ENCODE measurements around the gene FOXJ1.

Gene FOXJ1

DNA sequence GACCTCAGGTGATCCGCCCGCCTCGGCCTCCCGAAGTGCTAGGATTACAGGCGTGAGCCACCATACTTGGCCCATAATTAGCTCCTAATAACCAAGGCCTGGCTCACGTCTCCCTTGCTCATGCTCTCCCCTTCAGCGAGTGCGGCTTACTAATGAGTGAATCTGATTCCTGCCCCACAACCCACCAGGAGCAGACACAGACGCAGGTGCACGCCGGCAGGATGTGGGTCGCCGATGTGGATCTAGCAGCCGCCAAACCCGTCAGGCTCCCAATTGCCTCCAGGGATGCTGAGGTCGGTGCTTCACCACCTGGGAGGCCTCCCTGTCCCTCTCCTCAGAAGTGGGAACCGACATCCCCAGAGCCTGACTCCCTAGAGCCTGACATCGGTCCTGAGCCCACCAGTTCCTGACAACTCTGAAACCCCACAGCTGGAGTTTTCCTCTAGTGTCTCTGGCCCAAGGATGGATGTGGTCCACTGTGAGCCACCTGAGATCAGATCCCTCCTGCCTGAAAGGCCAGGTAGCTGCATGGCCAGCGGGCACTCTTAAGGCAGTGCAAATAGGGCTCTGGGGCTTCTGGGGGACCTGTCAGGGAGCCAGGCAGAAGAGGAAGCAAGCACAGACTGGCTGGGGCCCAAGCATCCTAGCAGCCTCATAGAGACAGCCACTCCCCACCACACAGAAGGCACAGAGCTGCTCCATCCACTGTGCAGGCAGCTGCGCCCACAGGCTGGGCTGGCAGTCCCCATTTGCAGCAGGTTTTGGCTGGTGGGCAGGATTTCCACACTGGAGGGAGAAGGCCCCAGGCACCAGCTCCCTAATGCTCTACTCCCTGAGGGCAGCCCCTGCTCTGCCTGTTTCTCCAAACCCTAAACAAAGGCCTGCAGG, 48.3 kb downstream of the FOXJ1 start:
- no peak for DNase-seq (ENCODE audit: low read depth in 1 of 2, low spot score in 1 of 2)

DNA sequence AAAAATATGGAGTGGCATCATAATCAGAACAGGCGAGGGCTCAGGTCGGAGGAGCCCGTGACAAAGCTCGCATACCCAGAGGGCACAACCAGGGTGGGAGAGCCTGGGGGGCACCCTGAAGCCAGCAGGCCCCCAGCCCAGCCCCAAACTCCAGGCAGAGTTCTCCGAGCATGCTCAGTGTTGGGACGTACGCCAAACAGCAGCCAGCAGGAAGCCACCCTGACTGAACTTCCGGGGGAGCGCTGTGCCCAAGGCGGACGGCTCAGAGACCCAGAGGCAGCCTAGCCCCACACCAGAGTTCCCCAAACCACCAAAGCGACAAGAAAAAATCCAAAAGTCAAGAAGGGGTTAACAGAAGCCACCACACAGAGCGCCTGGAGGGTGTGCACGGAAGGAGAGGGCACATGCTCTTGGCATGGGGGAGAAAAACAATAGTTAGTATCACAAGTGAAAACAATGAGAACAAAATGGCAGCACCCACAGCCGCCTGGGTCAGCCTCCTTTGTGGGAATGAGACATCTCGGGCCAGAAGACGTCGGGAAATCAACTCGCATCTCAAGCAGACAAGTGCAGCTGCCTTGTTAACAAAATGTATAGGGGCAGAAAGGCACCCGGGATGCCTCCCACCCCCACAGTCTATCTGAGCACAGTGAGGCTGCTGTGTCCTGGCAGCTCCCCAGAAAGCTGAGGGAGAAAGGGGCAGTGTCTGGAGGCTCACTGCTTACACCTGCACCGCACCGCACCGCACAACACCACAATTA, 49.3 kb downstream of the FOXJ1 start:
- no peak for DNase-seq (ENCODE audit: low read depth in 1 of 2, low spot score in 1 of 2)

DNA sequence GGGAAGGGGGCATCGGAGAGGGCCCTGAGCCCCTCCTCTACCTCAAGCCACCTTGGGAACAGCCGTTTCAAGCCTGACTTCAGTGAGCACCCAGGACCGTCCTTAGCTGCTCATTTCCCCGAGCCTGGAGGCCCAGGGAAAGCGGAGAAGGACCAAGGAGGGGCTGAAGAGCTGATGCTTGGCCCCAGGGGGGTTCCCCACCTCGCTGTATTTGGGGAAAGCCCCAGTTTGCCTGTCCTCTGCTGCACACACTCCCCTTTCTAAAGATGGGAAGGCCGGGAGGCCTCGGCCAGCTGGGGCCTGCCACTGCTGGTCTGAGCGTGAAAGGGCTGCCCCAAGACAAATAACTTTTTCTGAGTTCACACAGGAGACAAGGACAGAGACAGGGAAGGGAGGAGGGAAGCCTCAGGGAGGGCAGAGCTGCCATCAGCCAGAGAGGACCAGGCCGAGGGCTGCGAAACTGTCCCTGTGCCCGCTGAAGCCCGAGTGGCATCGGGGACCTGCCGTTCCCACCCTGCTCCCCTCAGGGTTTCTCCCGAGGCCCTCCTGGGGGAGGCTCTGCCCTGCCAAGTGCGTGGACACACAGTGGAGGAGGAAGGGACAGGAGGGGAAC, 50.4 kb downstream of the FOXJ1 start:
- no peak for DNase-seq (ENCODE audit: low read depth in 1 of 2, low spot score in 1 of 2)

DNA sequence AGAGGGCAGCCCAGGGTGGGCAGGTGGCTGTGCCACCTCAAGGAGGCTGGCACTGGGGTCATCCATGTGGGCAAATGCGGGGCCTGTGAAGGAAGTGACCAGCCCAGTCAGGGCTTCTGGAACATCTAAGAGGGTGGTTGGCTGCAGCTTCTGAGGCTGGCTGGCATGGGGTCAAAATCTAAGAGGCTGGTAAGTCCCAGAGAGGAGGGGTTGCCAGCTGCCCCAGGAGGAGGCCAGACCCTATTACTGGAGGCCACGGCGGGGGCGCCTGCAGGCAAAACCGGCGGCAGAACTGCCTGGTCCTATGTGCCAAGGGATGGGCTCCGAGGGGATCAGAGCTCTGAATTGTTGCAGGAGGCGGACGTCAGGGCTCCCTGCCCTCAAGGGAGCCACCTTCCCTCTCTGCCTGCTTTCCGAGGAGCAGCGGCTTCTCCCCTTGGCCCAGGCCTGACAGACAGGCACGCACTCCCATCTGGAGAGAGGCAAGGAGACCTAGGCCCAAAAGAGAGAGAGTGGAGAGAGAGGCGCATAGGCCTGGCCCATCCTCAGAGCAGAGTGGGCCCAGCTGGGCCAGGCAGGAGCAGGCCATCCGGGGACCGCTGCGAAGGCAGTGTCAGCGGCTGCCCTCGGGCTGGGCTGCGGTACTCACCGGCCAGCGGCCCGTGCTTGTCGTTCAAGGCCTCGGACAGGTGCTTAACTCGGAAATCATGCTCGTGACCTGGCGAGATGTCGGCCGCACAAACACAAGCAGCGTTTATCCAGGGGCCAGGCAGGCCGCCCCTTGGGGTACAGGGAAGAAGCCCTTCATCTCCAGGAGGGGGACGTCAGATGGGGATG, 51.1 kb downstream of the FOXJ1 start:
- no peak for DNase-seq (ENCODE audit: low read depth in 1 of 2, low spot score in 1 of 2)

DNA sequence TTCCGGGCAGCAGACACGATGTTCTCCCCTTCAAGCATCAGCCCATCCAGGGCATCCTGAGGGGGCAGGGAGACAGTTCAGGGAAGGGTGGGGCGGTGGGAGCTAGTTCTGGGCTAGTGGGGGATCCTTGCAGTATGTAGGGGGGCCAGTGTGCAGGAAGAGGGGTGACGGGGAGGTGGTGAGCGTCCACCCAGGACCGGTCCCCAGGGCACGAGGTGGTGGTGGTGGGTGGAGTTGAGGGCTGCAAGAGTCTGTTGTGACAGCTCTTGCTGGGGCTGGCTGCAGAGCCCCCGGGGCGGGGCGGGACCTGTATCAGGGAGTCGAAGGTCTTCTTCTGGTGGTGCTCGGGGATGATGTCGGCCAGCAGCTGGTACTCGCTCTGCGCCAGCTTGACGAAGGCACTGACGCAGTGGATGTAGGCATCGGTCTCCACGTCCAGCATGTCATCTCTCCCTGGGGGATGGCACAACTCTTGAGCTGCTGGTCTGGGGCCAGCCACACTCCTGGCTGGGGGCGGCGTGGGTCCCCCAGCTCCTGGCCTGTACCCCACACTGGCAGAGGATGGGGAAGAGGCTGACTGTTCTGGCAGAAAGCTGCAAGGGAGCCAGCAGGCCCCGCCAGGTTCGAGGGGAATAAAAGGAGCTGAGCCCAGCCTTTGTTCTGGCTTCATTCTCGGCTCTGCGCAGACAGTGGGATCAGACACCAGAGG, 52.0 kb downstream of the FOXJ1 start:
- DNase-seq (ENCODE audit: low read depth in 1 of 2, low spot score in 1 of 2), result no peak

DNA sequence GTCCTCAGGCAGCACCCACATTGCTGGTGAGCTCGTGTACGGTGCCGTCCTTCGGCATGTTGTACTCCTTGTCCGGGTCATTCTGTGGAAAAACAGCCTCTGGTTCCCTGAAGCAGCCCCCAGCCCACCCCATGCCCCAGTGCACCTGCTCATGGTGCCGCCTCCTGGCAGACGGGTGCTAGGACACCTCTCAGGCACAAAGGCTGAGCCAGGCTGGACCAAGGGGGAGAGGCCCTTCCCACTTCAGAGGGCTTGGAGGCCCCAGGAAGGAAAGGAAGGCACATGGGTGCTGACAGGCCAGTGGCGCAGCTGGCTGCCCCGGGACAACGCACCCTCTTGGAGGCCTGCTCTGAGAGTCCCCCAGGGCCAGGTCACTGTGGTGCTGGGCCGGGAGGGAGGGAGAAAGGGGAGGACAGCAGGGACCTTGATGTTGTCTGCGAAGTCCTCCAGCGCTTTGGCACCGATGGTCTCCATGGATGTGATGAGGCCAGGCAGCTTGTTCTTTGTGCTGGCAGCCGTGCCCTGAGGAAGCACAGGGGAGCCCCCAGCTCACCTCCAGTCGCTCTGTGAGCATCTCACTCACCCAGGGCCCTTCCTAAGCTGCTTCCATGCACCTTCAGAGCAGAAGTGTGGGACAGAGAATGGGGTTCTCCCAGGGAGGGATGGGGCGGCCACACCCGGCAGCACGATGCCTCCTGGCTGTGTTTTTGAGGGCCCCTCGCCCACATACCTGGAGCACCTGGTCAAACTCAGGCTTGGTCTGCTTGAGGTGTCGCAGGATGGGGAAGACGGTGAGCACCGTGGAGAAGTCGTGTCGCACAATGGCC, 52.8 kb downstream of the FOXJ1 start:
- DNase-seq (ENCODE audit: low read depth in 1 of 2, low spot score in 1 of 2), result no peak

DNA sequence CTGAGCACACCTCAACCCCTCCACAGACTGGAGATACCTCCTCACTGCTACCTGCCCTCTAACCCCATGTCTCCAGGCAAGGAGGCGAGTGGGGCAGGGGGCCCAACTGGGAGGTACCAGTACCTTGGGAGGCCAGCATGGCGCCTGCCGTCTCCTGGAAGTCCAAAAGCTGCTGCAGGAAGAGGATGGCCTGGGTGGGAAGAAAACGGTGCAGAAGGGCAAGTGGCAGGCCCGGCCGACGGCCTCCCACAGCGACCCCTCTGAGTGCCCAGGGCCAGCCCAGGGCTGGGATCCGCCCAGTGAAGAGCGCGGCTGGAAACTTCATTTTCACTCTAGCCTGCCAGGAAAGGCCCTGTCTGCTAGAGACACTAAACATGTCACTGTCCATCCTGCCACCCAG, 53.5 kb downstream of the FOXJ1 start:
- DNase-seq (ENCODE audit: low read depth in 1 of 2, low spot score in 1 of 2), result no peak

DNA sequence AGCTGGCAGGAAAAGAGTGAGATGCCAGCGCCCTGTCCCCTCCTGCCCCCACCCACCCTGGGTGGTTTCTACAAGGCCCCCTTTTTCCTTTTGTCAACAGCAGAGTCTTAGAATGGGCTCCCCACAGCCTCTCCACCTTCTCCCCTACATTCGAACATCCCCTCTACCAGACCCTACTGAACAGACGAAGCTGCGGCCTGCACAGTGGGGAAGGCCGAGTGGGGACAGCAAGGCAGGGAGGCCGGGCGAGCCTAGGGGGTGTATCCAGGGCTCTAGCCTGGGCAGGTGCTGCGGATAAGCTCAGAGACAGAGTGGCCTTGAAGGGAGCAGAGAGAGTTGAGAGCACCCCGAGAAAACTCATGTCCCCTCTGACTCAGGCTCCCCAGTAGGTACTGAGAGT, 54.7 kb downstream of the FOXJ1 start:
- no peak for DNase-seq (ENCODE audit: low read depth in 1 of 2, low spot score in 1 of 2)

Measured in activated CD4-positive, alpha-beta T cell treated with anti-CD3 and anti-CD28 coated beads, Interleukin-2, amount 50 U/mL, for 24 hours (primary cell).